Right atrium auricular region (tissue), 2 donors: Measurements from ENCODE around the gene ALDH3B2. TPM values are rescaled to one million over a fixed set of nuclear protein-coding genes. Genes with fewer than 3 reads are reported as not detected.
"Not testable (repeated sequence)": the region's sequence is repeated elsewhere in the genome, so short reads cannot be mapped to it uniquely, and the experiment has no call there.

Experiments used
- DNase-seq: peaks from one replicate; pipeline ENCODE4 v3.0.0-alpha.2; 2019; ENCODE audit warnings: low spot score
- H3K27ac ChIP-seq, 2 donors: fragments of 200-600 bp; sonication (generic); 1 replicate in 1 of 2; 2 replicates in 1 of 2; pipeline ENCODE4 v1.5.1; 2016 to 2019
- H3K27me3 ChIP-seq, 2 donors: fragments of 200-600 bp; sonication (generic); one replicate each; pipeline versions ENCODE4 v1.5.1 to v1.6.0; 2017 to 2019
- H3K36me3 ChIP-seq: fragments of 200-600 bp; sonication (generic); one replicate; pipeline ENCODE4 v1.5.1; 2016
- H3K4me1 ChIP-seq, 2 donors: fragments of 200-600 bp; sonication (generic); one replicate each; pipeline versions ENCODE4 v1.5.1 to v1.6.0; 2017 to 2019
- H3K4me3 ChIP-seq, 2 donors: fragments of 200-600 bp; sonication (generic); 1 replicate in 1 of 2; 2 replicates in 1 of 2; pipeline ENCODE4 v1.5.1; 2017 to 2019; ENCODE audit warnings: mild to moderate bottlenecking in 1 of 2, moderate library complexity in 1 of 2
- H3K9me3 ChIP-seq, 2 donors: fragments of 200-600 bp; sonication (generic); one replicate each; pipeline ENCODE4 v1.5.1; 2019
- total RNA-seq, 2 donors: library from RNA; depleted of rRNA; stranded (reverse); fragments of >200 nt; gene quantifications; one replicate each; pipeline ENCODE4 v1.1.0, GENCODE V29; 2016
- TF ChIP-seq, protein P1 (sequence below), 2 donors: fragments of 200-600 bp; sonication (generic); IDR thresholded peaks; one replicate each; pipeline ENCODE4 v1.5.1; 2019; ENCODE audit warnings: antibody characterized with exemption in 2 of 2

Gene ALDH3B2
- total RNA-seq, 2 donors from 2014 or later: not detected

DNA sequence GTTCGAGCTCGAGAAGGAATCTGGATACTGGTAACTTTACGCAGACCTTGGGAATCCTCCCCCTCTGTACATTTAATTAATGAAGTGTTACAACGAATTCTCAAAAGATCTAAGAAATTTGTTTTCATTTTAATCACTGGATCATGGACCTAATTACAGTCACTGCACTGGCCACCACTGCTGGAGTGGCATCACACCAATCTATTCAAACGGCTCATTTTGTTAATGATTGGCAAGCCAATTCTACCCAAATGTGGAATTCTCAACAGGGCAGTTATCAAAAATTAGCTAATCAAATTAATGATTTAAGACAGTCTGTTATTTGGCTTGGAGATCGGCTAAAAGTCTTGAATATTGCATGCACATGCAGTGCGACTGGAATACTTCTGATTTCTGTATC is 30.1 kb upstream of the ALDH3B2 start:
- DNase-seq: no peak
- H3K27me3 ChIP-seq: no peaks in the 10 kb centered on the region
- no peaks in the 10 kb centered on the region for H3K36me3 ChIP-seq
- H3K4me3 ChIP-seq: no peak overlapping the region
- no peak overlapping the region for H3K27ac ChIP-seq
- H3K9me3 ChIP-seq: no peaks in the 10 kb centered on the region
- TF ChIP-seq, protein P1, sequence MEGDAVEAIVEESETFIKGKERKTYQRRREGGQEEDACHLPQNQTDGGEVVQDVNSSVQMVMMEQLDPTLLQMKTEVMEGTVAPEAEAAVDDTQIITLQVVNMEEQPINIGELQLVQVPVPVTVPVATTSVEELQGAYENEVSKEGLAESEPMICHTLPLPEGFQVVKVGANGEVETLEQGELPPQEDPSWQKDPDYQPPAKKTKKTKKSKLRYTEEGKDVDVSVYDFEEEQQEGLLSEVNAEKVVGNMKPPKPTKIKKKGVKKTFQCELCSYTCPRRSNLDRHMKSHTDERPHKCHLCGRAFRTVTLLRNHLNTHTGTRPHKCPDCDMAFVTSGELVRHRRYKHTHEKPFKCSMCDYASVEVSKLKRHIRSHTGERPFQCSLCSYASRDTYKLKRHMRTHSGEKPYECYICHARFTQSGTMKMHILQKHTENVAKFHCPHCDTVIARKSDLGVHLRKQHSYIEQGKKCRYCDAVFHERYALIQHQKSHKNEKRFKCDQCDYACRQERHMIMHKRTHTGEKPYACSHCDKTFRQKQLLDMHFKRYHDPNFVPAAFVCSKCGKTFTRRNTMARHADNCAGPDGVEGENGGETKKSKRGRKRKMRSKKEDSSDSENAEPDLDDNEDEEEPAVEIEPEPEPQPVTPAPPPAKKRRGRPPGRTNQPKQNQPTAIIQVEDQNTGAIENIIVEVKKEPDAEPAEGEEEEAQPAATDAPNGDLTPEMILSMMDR (IDR thresholded peaks at IDR 0.05): no peak
- no peaks in the 10 kb centered on the region for H3K4me1 ChIP-seq

GRCh38 chr11:67703709-67704108 is 29.3 kb upstream of the ALDH3B2 start:
- not testable (repeated sequence) for H3K9me3 ChIP-seq, H3K27me3 ChIP-seq, H3K4me1 ChIP-seq, H3K36me3 ChIP-seq, H3K27ac ChIP-seq, DNase-seq, H3K4me3 ChIP-seq

GRCh38 chr11:67700548-67701262 is 26.3 kb upstream of the ALDH3B2 start:
- Histone ChIP-seq H3K4me1 (no peaks in the 10 kb centered on the region), H3K27ac (no peak overlapping the region), H3K4me3 (no peak overlapping the region), H3K9me3 (no peaks in the 10 kb centered on the region), H3K27me3 (no peaks in the 10 kb centered on the region), H3K36me3 (no peaks in the 10 kb centered on the region)
- no peak for DNase-seq
- TF ChIP-seq, protein P1 (IDR thresholded peaks at IDR 0.05): no peak

GRCh38 chr11:67700141-67700540 is 25.7 kb upstream of the ALDH3B2 start:
- no peaks in the 10 kb centered on the region for H3K36me3 ChIP-seq
- TF ChIP-seq, protein P1 (IDR thresholded peaks at IDR 0.05): no peak
- no peaks in the 10 kb centered on the region for H3K27me3 ChIP-seq
- H3K4me1 ChIP-seq: no peaks in the 10 kb centered on the region
- DNase-seq: no peak
- H3K27ac ChIP-seq: no peak overlapping the region
- no peaks in the 10 kb centered on the region for H3K9me3 ChIP-seq
- no peak overlapping the region for H3K4me3 ChIP-seq

DNA sequence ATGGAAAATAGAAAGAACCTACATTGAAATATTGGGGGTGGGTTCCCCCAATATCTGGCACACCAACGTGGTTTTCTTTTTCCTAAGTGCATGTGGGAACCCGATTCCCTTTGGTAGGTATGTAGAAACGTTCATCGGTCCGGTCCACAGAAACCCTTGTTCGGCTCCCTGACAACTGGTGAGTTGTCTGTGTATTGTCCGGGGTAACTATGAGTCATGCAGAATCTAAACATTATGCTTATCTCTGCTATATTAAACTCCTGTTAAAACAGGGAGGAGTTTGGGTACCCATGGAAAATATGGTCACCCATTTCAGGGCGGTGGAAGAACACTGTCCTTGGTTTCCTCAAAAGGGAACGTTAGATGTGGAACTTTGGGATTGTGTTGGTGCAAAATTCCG is 25.1 kb upstream of the ALDH3B2 start:
- H3K4me1 ChIP-seq: no peaks in the 10 kb centered on the region
- no peaks in the 10 kb centered on the region for H3K27me3 ChIP-seq
- DNase-seq: no peak
- no peaks in the 10 kb centered on the region for H3K9me3 ChIP-seq
- H3K36me3 ChIP-seq: no peaks in the 10 kb centered on the region
- H3K27ac ChIP-seq: no peak overlapping the region
- no peak overlapping the region for H3K4me3 ChIP-seq
- TF ChIP-seq, protein P1 (IDR thresholded peaks at IDR 0.05): no peak

GRCh38 chr11:67698247-67698646 is 23.8 kb upstream of the ALDH3B2 start:
- Histone ChIP-seq H3K9me3 (no peaks in the 10 kb centered on the region), H3K4me1 (no peaks in the 10 kb centered on the region), H3K27me3 (no peaks in the 10 kb centered on the region), H3K27ac (no peak overlapping the region), H3K4me3 (no peak overlapping the region), H3K36me3 (no peaks in the 10 kb centered on the region)
- DNase-seq: no peak
- TF ChIP-seq, protein P1 (IDR thresholded peaks at IDR 0.05): no peak
